Measurements from ENCODE around the gene TNPO3. TPM values are rescaled to one million over a fixed set of nuclear protein-coding genes. Genes with fewer than 3 reads are reported as not detected.

TNPO3 gene
- 57.2 and 83.1 TPM in 2 replicates for total RNA-seq

GRCh38 chr7:129054438-129055293 lies at the start of gene TNPO3:
TNPO3 (minus strand) TSS chr7:129055111; CDS start chr7:129054770, 341 bp downstream.
- peak; percentile 91 for DNase-seq

- DNase-seq: no peak
These were observed 48.8 kb upstream of the TNPO3 start for GRCh38 chr7:129103561-129104324.

GRCh38 chr7:129101746-129102145 lies 46.8 kb upstream of the TNPO3 start:
- no peak for DNase-seq

GRCh38 chr7:129100827-129101166 lies 45.9 kb upstream of the TNPO3 start:
- DNase-seq: no peak

GRCh38 chr7:129098409-129099084 lies 43.6 kb upstream of the TNPO3 start:
- no peak for DNase-seq

- no peak for DNase-seq
These were observed 40.3 kb upstream of the TNPO3 start for GRCh38 chr7:129095258-129095657.

- no peak for DNase-seq
These were observed 39.6 kb upstream of the TNPO3 start for GRCh38 chr7:129094501-129094900.

GRCh38 chr7:129093867-129094456 lies 39.1 kb upstream of the TNPO3 start:
- DNase-seq: no peak

- peak; percentile 82 for DNase-seq
These were observed 36.6 kb upstream of the TNPO3 start for GRCh38 chr7:129091484-129092002.

- DNase-seq: no peak
These were observed 35.5 kb upstream of the TNPO3 start for GRCh38 chr7:129090300-129090907.

GRCh38 chr7:129089521-129090212 lies 34.8 kb upstream of the TNPO3 start:
- no peak for DNase-seq

GRCh38 chr7:129084801-129085551 lies 30.1 kb upstream of the TNPO3 start:
- DNase-seq: no peak

GRCh38 chr7:129083525-129083924 lies 28.6 kb upstream of the TNPO3 start:
- no peak for DNase-seq

GRCh38 chr7:129078455-129078854 lies 23.5 kb upstream of the TNPO3 start:
- no peak for DNase-seq

GRCh38 chr7:129076886-129077285 lies 22.0 kb upstream of the TNPO3 start:
- no peak for DNase-seq

- no peak for DNase-seq
These were observed 20.1 kb upstream of the TNPO3 start for GRCh38 chr7:129074994-129075393.

GRCh38 chr7:129074361-129074871 lies 19.5 kb upstream of the TNPO3 start:
- no peak for DNase-seq

GRCh38 chr7:129073738-129074137 lies 18.8 kb upstream of the TNPO3 start:
- no peak for DNase-seq

GRCh38 chr7:129073204-129073603 lies 18.3 kb upstream of the TNPO3 start:
- no peak for DNase-seq

- no peak for DNase-seq
These were observed 17.6 kb upstream of the TNPO3 start for GRCh38 chr7:129072479-129073011.

Data from dermis blood vessel endothelial cell (primary cell).